Fibroblast of skin of left quadriceps (primary cell): ENCODE data around the gene MB21D2.
"Not testable (repeated sequence)": the region's sequence is repeated elsewhere in the genome, so short reads cannot be mapped to it uniquely, and the experiment has no call there.

Experiments used
- DNase-seq, 2 experiments: peaks; one replicate each; pipeline ENCODE4 v3.0.0-alpha.2; 2013; ENCODE audit warnings: low read depth in 2 of 2

Gene MB21D2

DNA sequence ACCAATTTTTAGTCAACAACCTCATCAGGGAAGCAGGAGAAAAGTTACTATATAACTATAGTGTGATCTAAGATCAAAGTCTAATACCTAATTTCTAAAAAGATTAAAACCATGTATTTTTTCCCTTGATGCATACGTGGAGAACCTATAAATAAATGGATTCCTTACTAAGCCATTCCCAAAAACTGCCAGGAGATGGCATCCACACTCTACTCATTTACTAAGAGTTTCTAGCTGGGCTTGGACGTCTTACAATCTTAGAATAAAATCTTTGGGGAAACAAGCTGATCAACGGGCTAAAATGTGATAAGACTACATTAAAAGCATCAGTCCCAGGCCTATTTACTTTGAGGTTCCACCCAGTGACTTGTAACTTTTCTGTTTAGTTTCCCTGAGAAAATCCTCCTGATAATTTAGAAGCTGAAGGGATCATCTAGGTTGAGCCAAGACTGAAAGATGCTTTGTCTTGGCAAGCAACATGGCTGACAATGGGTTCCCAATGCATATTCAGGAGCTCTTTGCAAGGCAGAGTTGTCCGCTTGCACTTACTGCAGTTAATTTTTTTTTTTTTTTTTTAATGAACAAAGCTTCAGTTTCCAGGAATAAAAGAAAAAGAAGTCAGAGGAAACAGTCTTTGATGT is 104.8 kb downstream of the MB21D2 start:
- DNase-seq, result peak; percentile 40 to 42

GRCh38 chr3:192805711-192806110 is 111.9 kb downstream of the MB21D2 start:
- no peak for DNase-seq

- DNase-seq, result no peak
Measured at GRCh38 chr3:192804502-192804901, 113.2 kb downstream of the MB21D2 start.

DNA sequence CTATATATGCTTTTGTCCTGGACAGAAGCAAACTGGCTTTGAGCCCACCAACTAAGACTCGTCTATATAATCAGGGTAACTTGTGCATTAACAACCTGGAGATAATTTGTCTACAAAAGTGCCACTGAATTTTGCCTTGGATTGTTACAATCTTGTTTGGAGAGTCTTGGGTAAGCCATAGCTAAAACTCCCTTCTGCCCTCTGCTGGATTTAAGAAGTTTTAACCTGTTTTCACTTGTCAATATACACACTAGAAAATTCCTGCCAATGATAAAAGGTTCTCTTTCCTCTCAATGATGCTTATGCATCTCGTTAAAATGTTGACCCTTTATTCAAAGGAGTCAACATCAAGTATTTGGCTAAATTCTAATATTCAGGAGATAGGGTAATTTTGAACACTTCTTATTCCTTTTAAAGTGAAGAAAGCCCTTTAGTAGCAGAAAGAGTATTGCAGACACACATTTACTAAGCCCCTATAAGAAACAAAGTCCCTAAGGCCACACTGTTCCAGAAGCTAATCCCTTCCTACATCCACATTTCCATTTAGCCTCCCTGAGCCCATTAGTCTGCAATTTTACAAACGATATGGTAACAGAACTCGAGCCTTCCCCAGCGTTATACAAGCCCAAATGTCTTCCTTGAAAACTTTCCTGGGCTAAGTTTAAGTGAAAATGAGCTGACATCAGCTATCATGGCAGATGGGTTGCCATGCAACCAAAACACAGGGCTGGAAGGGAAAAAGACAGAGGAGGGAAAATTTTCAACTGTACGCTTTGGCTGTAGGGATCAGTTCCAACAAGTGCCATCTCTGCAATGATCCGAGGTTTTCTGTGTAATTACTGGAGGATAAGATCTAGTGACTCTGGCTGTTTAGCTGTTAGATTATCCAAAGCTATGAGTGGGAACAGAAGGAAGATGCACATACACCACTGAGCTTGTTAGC is 114.4 kb downstream of the MB21D2 start:
- DNase-seq, result no peak

DNA sequence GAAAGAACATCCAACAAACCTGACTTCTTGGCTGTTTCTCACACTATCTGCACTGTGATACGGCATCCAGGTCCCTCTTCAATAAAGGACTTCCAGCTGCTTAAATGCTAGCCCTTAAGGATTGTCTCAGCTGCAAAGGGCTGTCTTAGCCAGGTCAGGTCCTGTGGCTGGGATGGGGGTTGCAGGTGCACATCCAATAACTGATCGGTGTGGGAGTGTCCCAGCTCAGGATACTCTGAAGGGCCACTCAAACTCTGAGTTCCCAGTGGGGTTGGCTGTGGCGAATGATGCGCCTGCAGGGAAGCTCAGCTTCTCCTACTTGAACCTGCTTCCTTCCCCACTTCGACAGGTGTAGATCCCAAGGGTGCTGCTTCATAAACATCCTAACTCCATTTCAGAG is 115.7 kb downstream of the MB21D2 start:
- no peak for DNase-seq

DNA sequence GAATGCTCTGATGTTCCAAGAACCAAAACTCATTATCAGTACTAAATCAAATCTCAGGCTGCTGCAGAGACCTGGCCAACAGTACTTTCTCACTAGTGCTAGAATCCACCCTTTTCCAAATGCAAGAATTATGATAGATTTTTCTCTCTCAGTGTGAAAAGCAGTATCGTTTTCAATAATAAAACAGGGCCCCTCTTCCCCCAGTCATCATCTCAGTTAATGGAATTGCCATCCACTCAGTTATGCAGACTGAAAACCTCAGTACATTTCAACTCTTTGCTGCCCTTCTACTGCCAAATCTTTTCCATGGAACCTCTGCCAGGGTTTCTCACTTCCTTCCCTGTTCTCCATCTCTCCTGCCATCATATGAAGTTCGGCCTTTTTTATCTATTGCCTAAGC is 117.9 kb downstream of the MB21D2 start:
- DNase-seq, result no peak

GRCh38 chr3:192795021-192795420 is 122.6 kb downstream of the MB21D2 start:
- no peak for DNase-seq

DNA sequence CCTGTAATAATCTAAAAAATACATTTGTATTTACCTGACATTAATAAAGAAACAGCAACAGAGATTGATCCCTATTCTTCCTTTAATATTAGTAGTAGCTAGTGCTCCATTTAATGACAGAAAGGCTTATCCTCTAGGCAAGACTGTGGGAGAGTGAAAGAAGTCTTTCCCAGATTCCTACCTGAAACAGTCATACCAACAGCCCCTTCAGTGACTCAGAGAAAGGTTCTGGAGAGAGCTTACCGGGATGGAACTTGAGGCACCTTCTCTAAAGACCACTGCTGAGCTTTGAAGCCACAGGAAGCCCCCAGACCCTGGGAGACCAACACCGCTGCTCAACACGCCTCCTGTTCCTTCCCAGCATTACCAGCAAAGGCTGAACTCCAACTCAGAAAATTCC is 123.4 kb downstream of the MB21D2 start:
- no peak for DNase-seq

GRCh38 chr3:192788816-192789515 is 128.7 kb downstream of the MB21D2 start:
- not testable (repeated sequence) for DNase-seq

GRCh38 chr3:192778508-192778907 is 139.1 kb downstream of the MB21D2 start:
- DNase-seq, result no peak

DNA sequence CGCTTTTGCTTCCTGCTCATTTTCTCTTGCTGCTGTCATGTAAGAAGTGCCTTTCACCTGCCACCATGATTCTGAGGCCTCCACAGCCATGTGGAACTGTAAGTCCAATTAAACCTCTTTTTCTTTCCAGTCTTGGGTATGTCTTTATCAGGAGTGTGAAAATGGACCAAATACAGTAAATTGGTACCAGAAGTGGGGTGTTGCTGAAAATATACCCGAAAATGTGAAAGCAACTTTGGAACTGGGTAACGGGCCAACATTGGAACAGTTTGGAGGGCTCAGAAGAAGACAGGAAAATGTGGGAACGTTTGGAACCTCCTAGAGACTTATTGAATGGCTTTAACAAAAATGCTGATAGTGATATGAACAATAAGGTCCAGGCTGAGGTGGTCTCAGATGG is 143.3 kb downstream of the MB21D2 start:
- not testable (repeated sequence) for DNase-seq

- no peak for DNase-seq
Measured at GRCh38 chr3:192772240-192772894, 145.3 kb downstream of the MB21D2 start.

DNA sequence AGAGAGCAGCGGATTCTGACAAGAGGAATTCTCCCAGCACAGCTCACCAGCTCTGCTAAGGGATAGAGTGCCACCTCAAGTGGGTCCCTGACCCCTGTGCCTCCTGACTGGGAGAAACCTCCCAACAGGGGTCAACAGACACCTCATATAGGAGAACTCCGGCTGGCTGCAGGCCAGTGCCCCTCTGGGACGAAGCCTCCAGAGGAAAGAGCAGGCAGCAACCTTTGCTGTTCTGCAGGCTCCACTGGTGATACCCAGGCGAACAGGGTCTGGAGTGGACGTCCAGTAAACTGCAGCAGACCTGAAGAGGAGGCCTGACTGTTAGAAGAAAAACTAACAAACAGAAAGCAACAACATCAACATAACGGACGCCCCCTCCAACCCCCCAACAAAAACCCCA is 159.0 kb downstream of the MB21D2 start:
- no peak for DNase-seq

- DNase-seq, result no peak
Measured at GRCh38 chr3:192751148-192751547, 166.5 kb downstream of the MB21D2 start.

DNA sequence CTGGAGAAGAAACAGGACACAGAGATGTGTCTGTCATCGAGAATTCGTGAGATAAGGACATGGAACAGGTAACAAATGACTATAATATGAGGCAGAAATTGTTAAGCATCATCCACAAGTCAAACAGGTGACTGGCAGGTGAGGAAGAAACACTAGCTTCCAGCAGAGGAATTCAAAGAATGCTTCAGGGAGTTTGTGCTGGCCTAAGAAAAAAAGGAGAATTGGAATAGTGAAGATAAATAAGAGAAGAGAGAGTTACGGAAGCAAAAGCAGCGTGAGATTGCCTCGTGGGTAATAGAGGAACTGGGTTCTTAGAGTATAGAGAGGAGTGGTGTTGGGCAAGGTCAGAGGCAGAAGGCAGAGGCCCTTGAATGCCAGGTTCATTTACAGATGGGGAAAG is 167.5 kb downstream of the MB21D2 start:
- no peak for DNase-seq

DNA sequence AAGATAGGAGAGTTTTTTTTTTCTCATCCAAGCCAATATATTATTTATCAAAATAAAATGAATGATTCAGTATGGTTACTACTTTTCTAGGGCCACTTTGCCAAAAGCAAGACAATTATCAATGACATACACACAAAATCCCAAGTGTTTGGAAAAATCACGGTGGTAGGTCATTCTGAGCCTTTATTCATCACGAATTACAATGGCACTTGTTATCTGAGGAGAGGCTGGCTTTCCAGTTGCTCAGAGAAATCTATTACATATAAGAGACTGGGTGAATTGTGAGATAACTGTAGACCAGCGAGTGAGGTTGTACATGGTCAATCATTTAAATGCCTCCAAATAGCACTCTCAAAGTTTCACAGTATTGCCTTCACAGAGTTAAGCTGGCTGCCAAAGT is 169.9 kb downstream of the MB21D2 start:
- no peak for DNase-seq

DNA sequence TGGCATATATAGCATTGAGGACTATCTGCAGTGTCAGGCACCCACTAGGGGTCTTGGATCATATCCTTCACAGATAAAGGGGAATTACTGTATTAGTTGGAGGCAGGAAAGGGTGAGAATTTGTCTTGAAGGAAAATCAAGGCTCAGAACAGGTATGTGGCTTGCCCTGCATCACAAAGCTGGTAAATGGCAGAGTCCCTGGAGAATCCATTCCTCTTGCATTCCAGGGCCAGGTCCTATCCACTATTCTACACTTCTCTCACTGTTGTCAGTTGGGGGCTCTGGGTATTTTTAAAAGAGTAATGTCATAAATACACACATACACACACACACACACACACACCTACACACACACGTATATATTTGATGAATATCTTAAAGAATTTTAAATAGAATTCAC is 170.5 kb downstream of the MB21D2 start:
- DNase-seq, result no peak
